PC-9 (cell line): Measurements from ENCODE around the gene ZMYND15. TPM values are rescaled to one million over a fixed set of nuclear protein-coding genes. Genes with fewer than 3 reads are reported as not detected.
"Not testable (repeated sequence)": the region's sequence is repeated elsewhere in the genome, so short reads cannot be mapped to it uniquely, and the experiment has no call there.

Source experiments
- BruUV-seq: library from RNA; stranded (reverse); fragments of 400-500 nt; replicated peaks from 2 replicates; lab custom pipeline; 2021; lab: Mats Ljungman, UMichigan
- CTCF ChIA-PET: fragments of 300-600 bp; sonication (Branson Sonifier 250); formaldehyde crosslinking; loops from one replicate; lab custom pipeline; 2022; ENCODE audit warnings: antibody characterized with exemption; lab: Charles Lee
- POLR2A ChIA-PET: fragments of 300-600 bp; sonication (Branson Sonifier 250); formaldehyde crosslinking; loops from one replicate; lab custom pipeline; 2022; ENCODE audit warnings: antibody characterized with exemption; ENCODE audit not compliant: unreplicated experiment; lab: Charles Lee
- DNase-seq, 2 experiments: peaks; one replicate each; pipeline versions ENCODE4 v3.0.0 to v3.0.0-alpha.2; 2015 to 2022; ENCODE audit warnings: mixed read lengths in 1 of 2
- H2AFZ ChIP-seq: fragments of 200-600 bp; sonication (generic); 2 replicates; pipeline ENCODE4 v1.8.1; 2017; ENCODE audit warnings: antibody characterized with exemption
- H3F3A ChIP-seq: fragments of 200-600 bp; sonication (generic); 2 replicates; pipeline ENCODE4 v1.8.1; 2017; ENCODE audit warnings: antibody characterized with exemption, mild to moderate bottlenecking, low read depth; ENCODE audit not compliant: insufficient read depth
- H3K27ac ChIP-seq: fragments of 200-600 bp; sonication (generic); 2 replicates; pipeline ENCODE4 v1.6.1; 2016; ENCODE audit warnings: mixed run types
- H3K27me3 ChIP-seq: fragments of 200-600 bp; sonication (generic); 2 replicates; pipeline ENCODE4 v1.6.1; 2016; ENCODE audit warnings: low read depth, mixed run types; ENCODE audit not compliant: insufficient read depth
- H3K36me3 ChIP-seq: fragments of 200-600 bp; sonication (generic); 2 replicates; pipeline ENCODE4 v1.6.1; 2016; ENCODE audit warnings: low read depth, mixed run types
- H3K4me1 ChIP-seq: fragments of 200-600 bp; sonication (generic); replicated peaks from 2 replicates; pipeline ENCODE4 v1.6.1; 2016; ENCODE audit warnings: mixed run types; ENCODE audit not compliant: insufficient read depth
- H3K4me2 ChIP-seq: fragments of 200-600 bp; sonication (generic); 2 replicates; pipeline ENCODE4 v1.6.1; 2017; ENCODE audit warnings: mixed run types
- H3K4me3 ChIP-seq: fragments of 200-600 bp; sonication (generic); 2 replicates; pipeline ENCODE4 v1.6.1; 2016; ENCODE audit warnings: mixed run types
- H3K79me2 ChIP-seq: fragments of 200-600 bp; sonication (generic); 2 replicates; pipeline ENCODE4 v1.6.1; 2017; ENCODE audit warnings: low read depth, mixed run types
- H3K9me2 ChIP-seq: fragments of 200-600 bp; sonication (generic); 2 replicates; pipeline ENCODE4 v1.8.1; 2017; ENCODE audit warnings: mild to moderate bottlenecking; ENCODE audit not compliant: insufficient read depth
- H3K9me3 ChIP-seq: fragments of 200-600 bp; sonication (generic); 2 replicates; pipeline ENCODE4 v1.8.1; 2016; ENCODE audit warnings: low read depth; ENCODE audit not compliant: insufficient read depth
- H4K20me1 ChIP-seq: fragments of 200-600 bp; sonication (generic); 2 replicates; pipeline ENCODE4 v1.8.1; 2017; ENCODE audit not compliant: insufficient read depth
- EZH2 ChIP-seq: fragments of 200-600 bp; sonication (generic); IDR thresholded peaks from 2 replicates; pipeline ENCODE4 v1.8.0; 2017; ENCODE audit warnings: antibody characterized with exemption, low read depth
- intact Hi-C: fragments of 100-400 bp; cut with micrococcal nuclease; formaldehyde crosslinking; loops from one replicate; pipeline ENCODE4 v1.10.0; 2022; ENCODE audit not compliant: unreplicated experiment
- total RNA-seq: library from RNA; stranded (reverse); gene quantifications from 2 replicates; pipeline ENCODE4 v1.2.3, GENCODE V29; 2021
- TF ChIP-seq, protein P1 (sequence below): fragments of 200-600 bp; sonication (generic); conservative IDR thresholded peaks from 2 replicates; pipeline ENCODE4 v1.6.1; 2017; ENCODE audit warnings: mixed run types, antibody characterized with exemption, mild to moderate bottlenecking, moderate library complexity

The ZMYND15 gene
- total RNA-seq, 1 experiment from 2014 or later: 2.3 TPM

GRCh38 chr17:4711661-4712181 lies 27.9 kb upstream of the ZMYND15 start:
- no peaks in the 10 kb centered on the region for H3K9me2 ChIP-seq
- H3K79me2 ChIP-seq: no peaks in the 10 kb centered on the region; the same call in 1 of the 2 replicates
- peak overlapping the region; percentile 73 for H3K4me3 ChIP-seq
- POLR2A ChIA-PET: interaction anchor here (0.6 kb wide), 1 partner anchor 499 kb away, joined by 3 read pairs; no protein-coding TSS in a partner anchor
- H4K20me1 ChIP-seq: no peaks in the 10 kb centered on the region
- BruUV-seq: TSS peak; percentile 42
- peak overlapping the region; percentile 83 for H3K4me2 ChIP-seq
- CTCF ChIA-PET: no interaction called here
- no peak for DNase-seq
- peaks cover 30% of the 10 kb centered on the region for H3F3A ChIP-seq
- H3K27me3 ChIP-seq: no peaks in the 10 kb centered on the region
- no peaks in the 10 kb centered on the region for H3K9me3 ChIP-seq
- TF ChIP-seq EZH2: no peak
- TF ChIP-seq, protein P1, sequence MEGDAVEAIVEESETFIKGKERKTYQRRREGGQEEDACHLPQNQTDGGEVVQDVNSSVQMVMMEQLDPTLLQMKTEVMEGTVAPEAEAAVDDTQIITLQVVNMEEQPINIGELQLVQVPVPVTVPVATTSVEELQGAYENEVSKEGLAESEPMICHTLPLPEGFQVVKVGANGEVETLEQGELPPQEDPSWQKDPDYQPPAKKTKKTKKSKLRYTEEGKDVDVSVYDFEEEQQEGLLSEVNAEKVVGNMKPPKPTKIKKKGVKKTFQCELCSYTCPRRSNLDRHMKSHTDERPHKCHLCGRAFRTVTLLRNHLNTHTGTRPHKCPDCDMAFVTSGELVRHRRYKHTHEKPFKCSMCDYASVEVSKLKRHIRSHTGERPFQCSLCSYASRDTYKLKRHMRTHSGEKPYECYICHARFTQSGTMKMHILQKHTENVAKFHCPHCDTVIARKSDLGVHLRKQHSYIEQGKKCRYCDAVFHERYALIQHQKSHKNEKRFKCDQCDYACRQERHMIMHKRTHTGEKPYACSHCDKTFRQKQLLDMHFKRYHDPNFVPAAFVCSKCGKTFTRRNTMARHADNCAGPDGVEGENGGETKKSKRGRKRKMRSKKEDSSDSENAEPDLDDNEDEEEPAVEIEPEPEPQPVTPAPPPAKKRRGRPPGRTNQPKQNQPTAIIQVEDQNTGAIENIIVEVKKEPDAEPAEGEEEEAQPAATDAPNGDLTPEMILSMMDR: no peak
- H2AFZ ChIP-seq: no peak overlapping the region
- peaks cover 13% of the 10 kb centered on the region for H3K4me1 ChIP-seq
- no peaks in the 10 kb centered on the region for H3K36me3 ChIP-seq
- H3K27ac ChIP-seq: no peak overlapping the region
- intact Hi-C loops: loop anchor here (2.0 kb wide), 1 partner anchor 27 kb away; the partner anchor contains the start of genes CXCL16 and ZMYND15

- no peaks in the 10 kb centered on the region for H4K20me1 ChIP-seq
- no peak for DNase-seq
Measured at GRCh38 chr17:4712526-4712925, 27.1 kb upstream of the ZMYND15 start.

GRCh38 chr17:4714340-4715062 lies 25.1 kb upstream of the ZMYND15 start:
- H3K36me3 ChIP-seq, H2AFZ ChIP-seq, H3K4me3 ChIP-seq, DNase-seq, intact Hi-C loops, H3K79me2 ChIP-seq, POLR2A ChIA-PET, H3K27ac ChIP-seq, CTCF ChIA-PET, H3K4me2 ChIP-seq, H3K9me3 ChIP-seq, BruUV-seq, H4K20me1 ChIP-seq, H3K9me2 ChIP-seq, H3K27me3 ChIP-seq: not testable (repeated sequence)
- Histone ChIP-seq H3K4me1 (peaks cover 13% of the 10 kb centered on the region), H3F3A (peaks cover 18% of the 10 kb centered on the region)

More at GRCh38 chr17:4712526-4712925, 27.1 kb upstream of the ZMYND15 start:
- TF ChIP-seq, protein P1: no peak
- TF ChIP-seq EZH2: no peak
- intact Hi-C loops: no loop called here
- Histone ChIP-seq H3K4me2 (no peak overlapping the region), H3K4me3 (no peak overlapping the region), H3K4me1 (peaks cover 13% of the 10 kb centered on the region), H3K36me3 (no peaks in the 10 kb centered on the region), H3K27me3 (no peaks in the 10 kb centered on the region), H3K9me3 (no peaks in the 10 kb centered on the region), H2AFZ (no peak overlapping the region), H3K27ac (no peak overlapping the region), H3K79me2 (no peaks in the 10 kb centered on the region; the same call in 1 of the 2 replicates), H3K9me2 (no peaks in the 10 kb centered on the region), H3F3A (peaks cover 30% of the 10 kb centered on the region)
- ChIA-PET POLR2A (interaction anchor here (0.7 kb wide), 1 partner anchor 229 kb away, joined by 3 read pairs; no protein-coding TSS in a partner anchor), CTCF (no interaction called here)
- no TSS peak for BruUV-seq
